Liver (tissue), 9 donors: Measurements from ENCODE around the gene PROZ. TPM values are rescaled to one million over a fixed set of nuclear protein-coding genes. Genes with fewer than 3 reads are reported as not detected.
A peak's percentile ranks its signal among the peaks of the same experiment; 100 is the strongest.

Source experiments
- DNase-seq: peaks from one replicate; pipeline ENCODE4 v3.0.0-alpha.2; 2017; ENCODE audit warnings: low spot score
- H3K27ac ChIP-seq, 2 donors: one replicate each; pipeline ENCODE4 v1.7.0; 2013; ENCODE audit warnings: inconsistent platforms in 2 of 2, low read length in 2 of 2, control low read depth in 1 of 2, low read depth in 1 of 2, mild to moderate bottlenecking in 1 of 2
- H3K27me3 ChIP-seq, 4 donors: one replicate each; pipeline versions ENCODE4 v1.6.1 to v1.7.0; 2013; ENCODE audit warnings: low read length in 3 of 4, inconsistent platforms in 1 of 4, mild to moderate bottlenecking in 1 of 4, moderate library complexity in 1 of 4; ENCODE audit not compliant: control insufficient read depth in 4 of 4, insufficient read depth in 4 of 4
- H3K36me3 ChIP-seq, 4 donors: one replicate each; pipeline versions ENCODE4 v1.6.1 to v1.7.0; 2013; ENCODE audit warnings: low read length in 3 of 4, mild to moderate bottlenecking in 3 of 4, low read depth in 1 of 4, moderate library complexity in 1 of 4; ENCODE audit not compliant: control insufficient read depth in 4 of 4, insufficient read depth in 3 of 4
- H3K4me1 ChIP-seq, 4 donors: one replicate each; pipeline versions ENCODE4 v1.6.1 to v1.7.0; 2013; ENCODE audit warnings: low read length in 3 of 4, mild to moderate bottlenecking in 3 of 4, moderate library complexity in 1 of 4; ENCODE audit not compliant: control insufficient read depth in 4 of 4, insufficient read depth in 4 of 4
- H3K4me3 ChIP-seq, 3 donors: one replicate each; pipeline versions ENCODE4 v1.6.1 to v1.7.0; 2013; ENCODE audit warnings: low read length in 3 of 3, control low read depth in 1 of 3, low read depth in 1 of 3, mild to moderate bottlenecking in 1 of 3
- H3K9ac ChIP-seq, 2 donors: one replicate each; pipeline ENCODE4 v1.7.0; 2013; ENCODE audit warnings: low read length in 2 of 2, mild to moderate bottlenecking in 2 of 2, moderate library complexity in 2 of 2, control low read depth in 1 of 2, low read depth in 1 of 2
- H3K9me3 ChIP-seq, 4 donors: one replicate each; pipeline versions ENCODE4 v1.6.1 to v1.7.0; 2013; ENCODE audit warnings: low read length in 3 of 4; ENCODE audit not compliant: control insufficient read depth in 4 of 4
- ATF3 ChIP-seq: IDR thresholded peaks from 2 replicates; pipeline ENCODE4 v1.6.1; 2016; ENCODE audit warnings: antibody characterized with exemption
- CTCF ChIP-seq: fragments of 150-350 bp; IDR thresholded peaks from 2 replicates; pipeline ENCODE4 v1.5.1; 2017; ENCODE audit warnings: improper control_type of control experiment, low read depth, low read length; ENCODE audit not compliant: missing input control
- EGR1 ChIP-seq, 2 donors: IDR thresholded peaks; 2 replicates each; pipeline ENCODE4 v1.6.1; 2016 to 2018; ENCODE audit warnings: antibody characterized with exemption in 2 of 2, low read depth in 2 of 2
- FOXA1 ChIP-seq: IDR thresholded peaks from 2 replicates; pipeline ENCODE4 v1.6.1; 2016; ENCODE audit warnings: antibody characterized with exemption
- FOXA2 ChIP-seq: IDR thresholded peaks from 2 replicates; pipeline ENCODE4 v1.6.1; 2016; ENCODE audit warnings: antibody characterized with exemption
- GABPA ChIP-seq, 2 donors: IDR thresholded peaks in 1 of 2; conservative IDR thresholded peaks in 1 of 2; 2 replicates each; pipeline ENCODE4 v1.6.1; 2016; ENCODE audit warnings: antibody characterized with exemption in 2 of 2, mild to moderate bottlenecking in 1 of 2, moderate library complexity in 1 of 2
- HNF4G ChIP-seq: IDR thresholded peaks from 2 replicates; pipeline ENCODE4 v1.6.1; 2016; ENCODE audit warnings: antibody characterized with exemption
- JUND ChIP-seq, 2 donors: IDR thresholded peaks; 2 replicates each; pipeline ENCODE4 v1.6.1; 2016; ENCODE audit warnings: antibody characterized with exemption in 2 of 2
- MAX ChIP-seq: IDR thresholded peaks from 2 replicates; pipeline ENCODE4 v1.6.1; 2016; ENCODE audit warnings: antibody characterized with exemption
- NR2F2 ChIP-seq: IDR thresholded peaks from 2 replicates; pipeline ENCODE4 v1.6.1; 2016; ENCODE audit warnings: antibody characterized with exemption
- RAD21 ChIP-seq, 2 donors: IDR thresholded peaks; 2 replicates each; pipeline ENCODE4 v1.6.1; 2016; ENCODE audit warnings: antibody characterized with exemption in 2 of 2, mild to moderate bottlenecking in 2 of 2
- REST ChIP-seq: IDR thresholded peaks from 2 replicates; pipeline ENCODE4 v1.6.1; 2016; ENCODE audit warnings: antibody characterized with exemption, mild to moderate bottlenecking
- RXRA ChIP-seq, 2 donors: IDR thresholded peaks; 2 replicates each; pipeline ENCODE4 v1.6.1; 2017 to 2018; ENCODE audit warnings: antibody characterized with exemption in 2 of 2, mild to moderate bottlenecking in 1 of 2
- SP1 ChIP-seq: IDR thresholded peaks from 2 replicates; pipeline ENCODE4 v1.6.1; 2018; ENCODE audit warnings: antibody characterized with exemption, mild to moderate bottlenecking
- TAF1 ChIP-seq: conservative IDR thresholded peaks from 2 replicates; pipeline ENCODE4 v1.6.1; 2016; ENCODE audit warnings: antibody characterized with exemption, mild to moderate bottlenecking
- YY1 ChIP-seq: IDR thresholded peaks from 2 replicates; pipeline ENCODE4 v1.6.1; 2016; ENCODE audit warnings: antibody characterized with exemption, mild to moderate bottlenecking
- ZBTB33 ChIP-seq: IDR thresholded peaks from 2 replicates; pipeline ENCODE4 v1.6.1; 2016; ENCODE audit warnings: antibody characterized with exemption
- WGBS: extraction: QIAGEN DNeasy Blood & Tissue Kit; methylation state at CpG from one replicate; pipeline ENCODE4 v1.1.7; 2013; 5-methylcytosine and 5-hydroxymethylcytosine counted together
- polyA plus RNA-seq, 2 donors: library from polyadenylated mRNA; stranded (reverse) in 1 of 2; unstranded in 1 of 2; fragments of 200-250 nt in 1 of 2; fragments of >200 nt in 1 of 2; fragmentation: Nextera tagmentation in 1 of 2; extraction: Ambion mirVana in 1 of 2; gene quantifications; one replicate each; pipeline versions ENCODE4 v1.2.1 to v1.2.3, GENCODE V29; 2013 to 2015
- total RNA-seq, 2 donors: library from RNA; depleted of rRNA; stranded (reverse); fragments of >200 nt; gene quantifications; one replicate each; pipeline ENCODE4 v1.2.3, GENCODE V29; 2014
- donor health status: healthy.
- donor health status: healthy.
- donor health status: healthy.
- donor health status: healthy.
- donor health status: healthy.

The PROZ gene
- total and polyA plus RNA-seq, 4 donors = 10.6 to 40.7 (median 30.3) TPM

- TF ChIP-seq EGR1 (IDR thresholded peaks at IDR 0.05; ENCODE audit: low read depth in 2 of 2) (no peak), SP1 (no peak), HNF4G (no peak), ATF3 (no peak), FOXA2 (no peak), FOXA1 (no peak), ZBTB33 (no peak), NR2F2 (no peak), RAD21 (IDR thresholded peaks at IDR 0.05) (no peak), REST (no peak), GABPA (IDR thresholded peaks at IDR 0.05 in 1 of 2, conservative IDR thresholded peaks at IDR 0.05 in 1 of 2) (no peak), YY1 (no peak), RXRA (IDR thresholded peaks at IDR 0.05) (no peak)
- Histone ChIP-seq H3K9ac (peak overlapping the region; percentile 86 to 95), H3K9me3 (no peaks in the 10 kb centered on the region), H3K4me1 (peaks cover 4 to 43% (median 32%) of the 10 kb centered on the region in 4 donors), H3K36me3 (peaks cover 0 to 2% (median 0%) of the 10 kb centered on the region in 4 donors), H3K4me3 (peak overlapping the region; percentile 95 to 99 (median 97)), H3K27me3 (no peaks in the 10 kb centered on the region), H3K27ac (peak overlapping the region; percentile 99 to 100)
- DNase-seq = no peak
- WGBS = under 1% methylated on average over 44 of the region's 44 CpGs
These were observed 49.5 kb downstream of the PROZ start for GRCh38 chr13:113207890-113208420.

- H3K27me3 ChIP-seq = no peaks in the 10 kb centered on the region
- no peaks in the 10 kb centered on the region for H3K9me3 ChIP-seq
- peak; percentile 93 for DNase-seq
- under 1% methylated on average over 103 of the region's 103 CpGs for WGBS
- peaks cover 0 to 2% (median 0%) of the 10 kb centered on the region in 4 donors for H3K36me3 ChIP-seq
- peak within 1 kb of the TSS; percentile 99 to 100 for H3K27ac ChIP-seq
- peak within 1 kb of the TSS; percentile 86 to 95 for H3K9ac ChIP-seq
- H3K4me3 ChIP-seq = peak within 1 kb of the TSS; percentile 95 to 99 (median 97)
- H3K4me1 ChIP-seq = peaks cover 4 to 43% (median 31%) of the 10 kb centered on the region in 4 donors
- peak; percentile 78 to 93 for TF ChIP-seq GABPA (IDR thresholded peaks at IDR 0.05 in 1 of 2, conservative IDR thresholded peaks at IDR 0.05 in 1 of 2)
- no peak for TF ChIP-seq NR2F2
- peak in 1 of 2 donors; percentile 9 for TF ChIP-seq RAD21 (IDR thresholded peaks at IDR 0.05)
- TF ChIP-seq JUND (IDR thresholded peaks at IDR 0.05) = no peak
- TF ChIP-seq ATF3 = no peak
- no peak for TF ChIP-seq EGR1 (IDR thresholded peaks at IDR 0.05; ENCODE audit: low read depth in 2 of 2)
- TF ChIP-seq TAF1 = no peak
- TF ChIP-seq YY1 = peak; percentile 85
- no peak for TF ChIP-seq MAX
- no peak for TF ChIP-seq RXRA (IDR thresholded peaks at IDR 0.05)
- TF ChIP-seq FOXA2 = no peak
- no peak for TF ChIP-seq ZBTB33
- no peak for TF ChIP-seq FOXA1
- no peak for TF ChIP-seq CTCF
These were observed 50.2 kb downstream of the PROZ start, which contains the start of gene PCID2 for GRCh38 chr13:113208421-113209335. PCID2 (minus strand) TSS chr13:113208669; CDS start chr13:113208634, 35 bp downstream.
